ENCODE data around the gene EFCAB3.

Gene EFCAB3

GRCh38 chr17:62366191-62366590 lies 14.2 kb upstream of the EFCAB3 start:
- Histone ChIP-seq H3K4me1 (ENCODE audit: low read depth, poor library complexity, severe bottlenecking) (no peaks in the 10 kb centered on the region), H3K4me3 (IDR thresholded peaks at IDR 0.05; ENCODE audit: insufficient read depth, low read depth, low read length) (no peak overlapping the region), H3K4me2 (no peak overlapping the region), H3K79me2 (ENCODE audit: insufficient read depth, low read depth) (no peaks in the 10 kb centered on the region), H4K20me1 (ENCODE audit: insufficient read depth) (no peaks in the 10 kb centered on the region), H3K27ac (no peak overlapping the region), H3K36me3 (ENCODE audit: insufficient read depth) (no peaks in the 10 kb centered on the region), H3K27me3 (ENCODE audit: insufficient read depth, low read depth) (no peaks in the 10 kb centered on the region), H3K9ac (no peak overlapping the region), H2AFZ (ENCODE audit: low read depth) (no peak overlapping the region)
- TF ChIP-seq CTCF (conservative IDR thresholded peaks at IDR 0.05; ENCODE audit: low read depth, low read length) = no peak

- Histone ChIP-seq H3K36me3 (ENCODE audit: insufficient read depth) (no peaks in the 10 kb centered on the region), H3K27me3 (ENCODE audit: insufficient read depth, low read depth) (no peaks in the 10 kb centered on the region), H4K20me1 (ENCODE audit: insufficient read depth) (no peaks in the 10 kb centered on the region), H3K9ac (no peak overlapping the region), H3K4me2 (no peak overlapping the region), H3K4me1 (ENCODE audit: low read depth, poor library complexity, severe bottlenecking) (no peaks in the 10 kb centered on the region), H2AFZ (ENCODE audit: low read depth) (no peak overlapping the region), H3K27ac (no peak overlapping the region), H3K79me2 (ENCODE audit: insufficient read depth, low read depth) (no peaks in the 10 kb centered on the region), H3K4me3 (IDR thresholded peaks at IDR 0.05; ENCODE audit: insufficient read depth, low read depth, low read length) (no peak overlapping the region)
- no peak for TF ChIP-seq CTCF (conservative IDR thresholded peaks at IDR 0.05; ENCODE audit: low read depth, low read length)
These were observed 1.2 kb downstream of the EFCAB3 start for GRCh38 chr17:62381561-62381960.

GRCh38 chr17:62388856-62389255 lies 8.5 kb downstream of the EFCAB3 start:
- H3K27ac ChIP-seq = no peak overlapping the region
- no peaks in the 10 kb centered on the region for H3K79me2 ChIP-seq (ENCODE audit: insufficient read depth, low read depth)
- no peaks in the 10 kb centered on the region for H3K4me1 ChIP-seq (ENCODE audit: low read depth, poor library complexity, severe bottlenecking)
- H3K9ac ChIP-seq = no peak overlapping the region
- H3K36me3 ChIP-seq (ENCODE audit: insufficient read depth) = no peaks in the 10 kb centered on the region
- H3K27me3 ChIP-seq (ENCODE audit: insufficient read depth, low read depth) = no peaks in the 10 kb centered on the region
- H3K4me3 ChIP-seq (IDR thresholded peaks at IDR 0.05; ENCODE audit: insufficient read depth, low read depth, low read length) = no peak overlapping the region
- no peak overlapping the region for H2AFZ ChIP-seq (ENCODE audit: low read depth)
- no peak for TF ChIP-seq CTCF (conservative IDR thresholded peaks at IDR 0.05; ENCODE audit: low read depth, low read length)
- no peaks in the 10 kb centered on the region for H4K20me1 ChIP-seq (ENCODE audit: insufficient read depth)
- H3K4me2 ChIP-seq = no peak overlapping the region

GRCh38 chr17:62392908-62393307 lies 12.6 kb downstream of the EFCAB3 start:
- Histone ChIP-seq H3K27ac (no peak overlapping the region), H4K20me1 (ENCODE audit: insufficient read depth) (no peaks in the 10 kb centered on the region), H3K9ac (no peak overlapping the region), H3K36me3 (ENCODE audit: insufficient read depth) (no peaks in the 10 kb centered on the region), H3K4me1 (ENCODE audit: low read depth, poor library complexity, severe bottlenecking) (no peaks in the 10 kb centered on the region), H2AFZ (ENCODE audit: low read depth) (no peak overlapping the region), H3K79me2 (ENCODE audit: insufficient read depth, low read depth) (no peaks in the 10 kb centered on the region), H3K4me3 (IDR thresholded peaks at IDR 0.05; ENCODE audit: insufficient read depth, low read depth, low read length) (no peak overlapping the region), H3K4me2 (no peak overlapping the region), H3K27me3 (ENCODE audit: insufficient read depth, low read depth) (no peaks in the 10 kb centered on the region)
- no peak for TF ChIP-seq CTCF (conservative IDR thresholded peaks at IDR 0.05; ENCODE audit: low read depth, low read length)

GRCh38 chr17:62398891-62399290 lies 18.5 kb downstream of the EFCAB3 start:
- Histone ChIP-seq H3K27ac (no peak overlapping the region), H3K4me2 (no peak overlapping the region), H3K36me3 (ENCODE audit: insufficient read depth) (no peaks in the 10 kb centered on the region), H3K9ac (no peak overlapping the region), H3K4me3 (IDR thresholded peaks at IDR 0.05; ENCODE audit: insufficient read depth, low read depth, low read length) (no peak overlapping the region), H3K79me2 (ENCODE audit: insufficient read depth, low read depth) (no peaks in the 10 kb centered on the region), H3K4me1 (ENCODE audit: low read depth, poor library complexity, severe bottlenecking) (no peaks in the 10 kb centered on the region), H4K20me1 (ENCODE audit: insufficient read depth) (no peaks in the 10 kb centered on the region), H2AFZ (ENCODE audit: low read depth) (no peak overlapping the region), H3K27me3 (ENCODE audit: insufficient read depth, low read depth) (no peaks in the 10 kb centered on the region)
- TF ChIP-seq CTCF (conservative IDR thresholded peaks at IDR 0.05; ENCODE audit: low read depth, low read length) = no peak
